ENCODE measurements around the gene GRM7. TPM values are rescaled to one million over a fixed set of nuclear protein-coding genes. Genes with fewer than 3 reads are reported as not detected.
A peak's percentile ranks its signal among the peaks of the same experiment; 100 is the strongest.

Gene GRM7
- total and polyA plus RNA-seq, 9 of the 15 experiments (the other 6 are each of a cell fraction or from before 2014, with no cell fraction given): not detected

- no peak for TF ChIP-seq MCM5 (IDR thresholded peaks at IDR 0.05; ENCODE audit: low read depth)
- TF ChIP-seq ZNF133 (CRISPR knock-in tag; IDR thresholded peaks at IDR 0.05): no peak
Observed at GRCh38 chr3:7428206-7428718, 567.3 kb downstream of the GRM7 start (continued).

- in situ Hi-C loops (cut with MboI): no loop called here
- TF ChIP-seq ZFP30 (CRISPR knock-in tag; IDR thresholded peaks at IDR 0.05; ENCODE audit: borderline replicate concordance) (0 out of 2 replicates have a peak, but pooled peaks have one; percentile 18), CBFB (CRISPR knock-in tag; IDR thresholded peaks at IDR 0.05) (no peak), HDAC8 (tag; IDR thresholded peaks at IDR 0.05) (no peak), KLF1 (tag; IDR thresholded peaks at IDR 0.05) (no peak)
Observed at GRCh38 chr3:7432610-7433009, 571.7 kb downstream of the GRM7 start.

More at GRCh38 chr3:7432610-7433009, 571.7 kb downstream of the GRM7 start:
- ChIA-PET CTCF (ENCODE audit: low intra/inter-chr PET ratio) (no interaction called here), POLR2A (no interaction called here)
- no peak overlapping the region for H3K4me2 ChIP-seq (ENCODE audit: insufficient read depth, low read length)
- ATAC-seq (no peak), FAIRE-seq (no peak), DNase-seq (ENCODE audit: extremely low read depth in 1 of 4, low spot score in 3 of 4) (no peak)
- no peaks in the 10 kb centered on the region for H3K4me1 ChIP-seq (replicated peaks in 1 of 2; ENCODE audit: control insufficient read depth in 2 of 2, insufficient read depth in 2 of 2, low read length in 2 of 2)
- WGBS (ENCODE audit: insufficient coverage, low coverage, missing lambda C conversion rate): 0% methylated on average over 2 of the region's 2 CpGs
- BruUV-seq (replicated peaks): no TSS peak
- no peak overlapping the region for H3K27ac ChIP-seq (ENCODE audit: extremely low read depth, low read depth, low read length)
- no peaks in the 10 kb centered on the region for H3K9me1 ChIP-seq (ENCODE audit: control insufficient read depth, insufficient read depth, low read length)
- no peaks in the 10 kb centered on the region for H3K36me3 ChIP-seq (ENCODE audit: control insufficient read depth, insufficient read depth, low read length)
- H3K27me3 ChIP-seq (ENCODE audit: control insufficient read depth in 2 of 2, insufficient read depth in 2 of 2, low read length in 2 of 2): no peaks in the 10 kb centered on the region
- intact Hi-C loops (cut with micrococcal nuclease): no loop called here
- H3K9ac ChIP-seq (ENCODE audit: insufficient read depth in 1 of 2, low read depth in 2 of 2, low read length in 2 of 2): no peak overlapping the region
- peaks cover 2% of the 10 kb centered on the region; the same call in 1 of the 2 replicates for H3K9me3 ChIP-seq (replicated peaks; ENCODE audit: control insufficient read depth, insufficient read depth, low read depth, low read length)
- no peaks in the 10 kb centered on the region for H4K20me1 ChIP-seq (replicated peaks; ENCODE audit: control insufficient read depth, insufficient read depth, low read length)
- H2AFZ ChIP-seq (ENCODE audit: low read depth, low read length): no peak overlapping the region
- no peaks in the 10 kb centered on the region for H3K79me2 ChIP-seq (ENCODE audit: control insufficient read depth, insufficient read depth, low read length)
- H3K4me3 ChIP-seq: no peak overlapping the region

Data from K562 (cell line).